Sigmoid colon (tissue), 7 donors: ENCODE data around the gene CXCL6. TPM values are rescaled to one million over a fixed set of nuclear protein-coding genes. Genes with fewer than 3 reads are reported as not detected.

Experiments
- DNase-seq: peaks from one replicate; pipeline ENCODE4 v3.0.0-alpha.2; 2019
- H3K27ac ChIP-seq, 4 donors: fragments of 200-600 bp; sonication (generic); one replicate each; pipeline ENCODE4 v1.5.1; 2016 to 2019; ENCODE audit warnings: mild to moderate bottlenecking in 1 of 4
- H3K27me3 ChIP-seq, 3 donors: fragments of 200-600 bp; sonication (generic); one replicate each; pipeline ENCODE4 v1.5.1; 2019; ENCODE audit warnings: mild to moderate bottlenecking in 1 of 3
- H3K36me3 ChIP-seq, 4 donors: fragments of 200-600 bp; sonication (generic); one replicate each; pipeline ENCODE4 v1.5.1; 2016 to 2019
- H3K4me1 ChIP-seq, 4 donors: fragments of 200-600 bp; sonication (generic); one replicate each; pipeline ENCODE4 v1.5.1; 2017 to 2019
- H3K4me3 ChIP-seq, 4 donors: fragments of 200-600 bp; sonication (generic); one replicate each; pipeline ENCODE4 v1.5.1; 2017 to 2019; ENCODE audit warnings: mild to moderate bottlenecking in 2 of 4, moderate library complexity in 1 of 4
- H3K9me3 ChIP-seq, 4 donors: fragments of 200-600 bp in 3 of 4; sonication (generic) in 3 of 4; one replicate each; pipeline versions ENCODE4 v1.5.1 to v1.6.1; 2013 to 2019
- CTCF ChIP-seq, 4 experiments: fragments of 450-650 bp in 3 of 4; fragments of 200-600 bp in 1 of 4; IDR thresholded peaks; one replicate each; pipeline ENCODE4 v1.5.1; 2016 to 2019; ENCODE audit warnings: antibody characterized with exemption in 4 of 4, mild to moderate bottlenecking in 3 of 4, moderate library complexity in 2 of 4
- EP300 ChIP-seq, 4 donors: sonication (generic); formaldehyde crosslinking; IDR thresholded peaks; one replicate each; pipeline ENCODE4 v1.6.1; 2017; ENCODE audit warnings: antibody characterized with exemption in 4 of 4
- POLR2A ChIP-seq, 2 donors: fragments of 450-650 bp; IDR thresholded peaks; one replicate each; pipeline ENCODE4 v1.6.1; 2016; ENCODE audit warnings: antibody characterized with exemption in 2 of 2, mild to moderate bottlenecking in 2 of 2, moderate library complexity in 2 of 2
- POLR2AphosphoS5 ChIP-seq, 4 donors: sonication (generic); formaldehyde crosslinking; IDR thresholded peaks; one replicate each; pipeline ENCODE4 v1.6.1; 2017; ENCODE audit warnings: antibody characterized with exemption in 4 of 4
- WGBS, 2 donors: extraction: QIAGEN DNeasy Blood & Tissue Kit; methylation state at CpG; one replicate each; pipeline ENCODE4 v1.1.7; 2013; 5-methylcytosine and 5-hydroxymethylcytosine counted together
- intact Hi-C: fragments of 100-400 bp; cut with DNase I; formaldehyde crosslinking; loops from one replicate; pipeline ENCODE4 v1.15.1; 2023
- polyA plus RNA-seq, 3 donors: library from polyadenylated mRNA; stranded (reverse); fragments of 200-250 nt; gene quantifications; one replicate each; pipeline ENCODE4 v1.2.3, GENCODE V29; 2013
- total RNA-seq, 4 donors: library from RNA; depleted of rRNA; stranded (reverse); fragments of >200 nt; gene quantifications; one replicate each; pipeline ENCODE4 v1.1.0, GENCODE V29; 2016
- donor health status: healthy with polysubstance abuse.
- donor health status: Bipolar disorder and iron deficiency.
- donor health status: healthy.

The CXCL6 gene
- total and polyA plus RNA-seq, 7 donors: 0.33 to 9.6 (median 0.95) TPM; not detected in 2

- no peak for TF ChIP-seq EP300 (IDR thresholded peaks at IDR 0.05)
- TF ChIP-seq CTCF (IDR thresholded peaks at IDR 0.05): no peak
- TF ChIP-seq POLR2AphosphoS5 (IDR thresholded peaks at IDR 0.05): no peak
- no peak for TF ChIP-seq POLR2A (IDR thresholded peaks at IDR 0.05)
- no peak for DNase-seq
- no peaks in the 10 kb centered on the region for H3K36me3 ChIP-seq
- no peaks in the 10 kb centered on the region for H3K27me3 ChIP-seq
- H3K27ac ChIP-seq: peak overlapping the region in 1 of 4 donors; percentile 26
- H3K4me1 ChIP-seq: no peaks in the 10 kb centered on the region
- intact Hi-C loops: loop anchor here (10.0 kb wide), 2 partner anchors 125 to 175 kb away; partner anchors contain the start of gene CXCL3
- H3K4me3 ChIP-seq: no peak overlapping the region
- no peaks in the 10 kb centered on the region for H3K9me3 ChIP-seq
These were observed 23.2 kb downstream of the CXCL6 start for GRCh38 chr4:73859614-73860088.

- H3K36me3 ChIP-seq: no peaks in the 10 kb centered on the region
- no peaks in the 10 kb centered on the region for H3K4me1 ChIP-seq
- no peaks in the 10 kb centered on the region for H3K9me3 ChIP-seq
- no peak for DNase-seq
- WGBS, 2 donors: 33 to 49% methylated on average over 4 of the region's 4 CpGs
- intact Hi-C loops: loop anchor here (10.0 kb wide), 2 partner anchors 125 to 175 kb away; partner anchors contain the start of gene CXCL3
- no peak overlapping the region for H3K27ac ChIP-seq
- no peaks in the 10 kb centered on the region for H3K27me3 ChIP-seq
- H3K4me3 ChIP-seq: no peak overlapping the region
- TF ChIP-seq EP300 (IDR thresholded peaks at IDR 0.05) (no peak), POLR2AphosphoS5 (IDR thresholded peaks at IDR 0.05) (no peak), CTCF (IDR thresholded peaks at IDR 0.05) (no peak), POLR2A (IDR thresholded peaks at IDR 0.05) (no peak)
These were observed 23.7 kb downstream of the CXCL6 start for GRCh38 chr4:73860181-73860580.

GRCh38 chr4:73860917-73861316 is 24.4 kb downstream of the CXCL6 start:
- H3K4me1 ChIP-seq: no peaks in the 10 kb centered on the region
- no peak for TF ChIP-seq EP300 (IDR thresholded peaks at IDR 0.05)
- no peak for TF ChIP-seq POLR2A (IDR thresholded peaks at IDR 0.05)
- no peak for TF ChIP-seq CTCF (IDR thresholded peaks at IDR 0.05)
- no peak for TF ChIP-seq POLR2AphosphoS5 (IDR thresholded peaks at IDR 0.05)
- DNase-seq: no peak
- no peaks in the 10 kb centered on the region for H3K9me3 ChIP-seq
- H3K27ac ChIP-seq: no peak overlapping the region
- 81 to 82% methylated on average over 3 of the region's 3 CpGs for WGBS, 2 donors
- intact Hi-C loops: loop anchor here (10.0 kb wide), 2 partner anchors 126 to 174 kb away; partner anchors contain the start of gene CXCL3
- no peaks in the 10 kb centered on the region for H3K27me3 ChIP-seq
- no peak overlapping the region for H3K4me3 ChIP-seq
- H3K36me3 ChIP-seq: no peaks in the 10 kb centered on the region

GRCh38 chr4:73862322-73862721 is 25.8 kb downstream of the CXCL6 start:
- no peaks in the 10 kb centered on the region for H3K36me3 ChIP-seq
- no peak overlapping the region for H3K4me3 ChIP-seq
- WGBS, 2 donors: 87 to 90% methylated on average over 1 of the region's 1 CpG
- intact Hi-C loops: loop anchor here (10.0 kb wide), 2 partner anchors 128 to 172 kb away; partner anchors contain the start of gene CXCL3
- H3K4me1 ChIP-seq: no peaks in the 10 kb centered on the region
- H3K27me3 ChIP-seq: no peaks in the 10 kb centered on the region
- H3K9me3 ChIP-seq: no peaks in the 10 kb centered on the region
- no peak overlapping the region for H3K27ac ChIP-seq
- no peak for DNase-seq
- TF ChIP-seq CTCF (IDR thresholded peaks at IDR 0.05) (no peak), POLR2AphosphoS5 (IDR thresholded peaks at IDR 0.05) (no peak), POLR2A (IDR thresholded peaks at IDR 0.05) (no peak), EP300 (IDR thresholded peaks at IDR 0.05) (no peak)

- peaks cover 0 to 12% (median 0%) of the 10 kb centered on the region in 3 donors for H3K27me3 ChIP-seq
- 31 to 78% methylated on average over 2 of the region's 2 CpGs for WGBS, 2 donors
- no peaks in the 10 kb centered on the region for H3K9me3 ChIP-seq
- H3K27ac ChIP-seq: no peak overlapping the region
- H3K4me1 ChIP-seq: peaks cover 0 to 12% (median 5%) of the 10 kb centered on the region in 4 donors
- intact Hi-C loops: loop anchor here (10.0 kb wide), 2 partner anchors 130 to 170 kb away; partner anchors contain the start of gene CXCL3
- H3K4me3 ChIP-seq: no peak overlapping the region
- TF ChIP-seq POLR2AphosphoS5 (IDR thresholded peaks at IDR 0.05) (no peak), CTCF (IDR thresholded peaks at IDR 0.05) (peak in 2 of 4 experiments; percentile 16 to 17)
- no peak for DNase-seq
- no peaks in the 10 kb centered on the region for H3K36me3 ChIP-seq
These were observed 27.9 kb downstream of the CXCL6 start for GRCh38 chr4:73864365-73864764.
